Fibroblast of villous mesenchyme (primary cell): ENCODE measurements around the gene TNRC6C. TPM values are rescaled to one million over a fixed set of nuclear protein-coding genes. Genes with fewer than 3 reads are reported as not detected.
A peak's percentile ranks its signal among the peaks of the same experiment; 100 is the strongest.

Experiments
- DNase-seq: peaks from one replicate; pipeline ENCODE4 v3.0.0-alpha.2; 2010; ENCODE audit warnings: low read depth
- H3K4me3 ChIP-seq: 2 replicates; pipeline ENCODE4 v1.5.1; 2011; ENCODE audit warnings: low read depth, mild to moderate bottlenecking, low read length
- total RNA-seq: library from RNA; depleted of rRNA; stranded (reverse); fragments of >200 nt; gene quantifications from 2 replicates; pipeline ENCODE4 v1.2.3, GENCODE V29; 2012
- TF ChIP-seq, protein P1 (sequence below): IDR thresholded peaks from 2 replicates; pipeline ENCODE4 v1.5.1; 2012; ENCODE audit warnings: low read depth, mild to moderate bottlenecking, low read length; ENCODE audit not compliant: insufficient read depth

Gene TNRC6C
- total RNA-seq, 1 donor, result 4.3 TPM

GRCh38 chr17:78131172-78132083 is 172.9 kb downstream of the TNRC6C start:
- H3K4me3 ChIP-seq, result no peak overlapping the region
- TF ChIP-seq, protein P1, sequence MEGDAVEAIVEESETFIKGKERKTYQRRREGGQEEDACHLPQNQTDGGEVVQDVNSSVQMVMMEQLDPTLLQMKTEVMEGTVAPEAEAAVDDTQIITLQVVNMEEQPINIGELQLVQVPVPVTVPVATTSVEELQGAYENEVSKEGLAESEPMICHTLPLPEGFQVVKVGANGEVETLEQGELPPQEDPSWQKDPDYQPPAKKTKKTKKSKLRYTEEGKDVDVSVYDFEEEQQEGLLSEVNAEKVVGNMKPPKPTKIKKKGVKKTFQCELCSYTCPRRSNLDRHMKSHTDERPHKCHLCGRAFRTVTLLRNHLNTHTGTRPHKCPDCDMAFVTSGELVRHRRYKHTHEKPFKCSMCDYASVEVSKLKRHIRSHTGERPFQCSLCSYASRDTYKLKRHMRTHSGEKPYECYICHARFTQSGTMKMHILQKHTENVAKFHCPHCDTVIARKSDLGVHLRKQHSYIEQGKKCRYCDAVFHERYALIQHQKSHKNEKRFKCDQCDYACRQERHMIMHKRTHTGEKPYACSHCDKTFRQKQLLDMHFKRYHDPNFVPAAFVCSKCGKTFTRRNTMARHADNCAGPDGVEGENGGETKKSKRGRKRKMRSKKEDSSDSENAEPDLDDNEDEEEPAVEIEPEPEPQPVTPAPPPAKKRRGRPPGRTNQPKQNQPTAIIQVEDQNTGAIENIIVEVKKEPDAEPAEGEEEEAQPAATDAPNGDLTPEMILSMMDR, result no peak
- no peak for DNase-seq

- DNase-seq, result no peak
- no peak overlapping the region for H3K4me3 ChIP-seq
- TF ChIP-seq, protein P1, result no peak
Observed at GRCh38 chr17:78132084-78132676, 173.7 kb downstream of the TNRC6C start.

GRCh38 chr17:78132767-78133178 is 174.3 kb downstream of the TNRC6C start:
- DNase-seq, result no peak
- no peak overlapping the region for H3K4me3 ChIP-seq
- TF ChIP-seq, protein P1, result no peak

- TF ChIP-seq, protein P1, result no peak
- no peak overlapping the region for H3K4me3 ChIP-seq
- no peak for DNase-seq
Observed at GRCh38 chr17:78133179-78133951, 174.9 kb downstream of the TNRC6C start.

- DNase-seq, result peak; percentile 36
- H3K4me3 ChIP-seq, result no peak overlapping the region
- TF ChIP-seq, protein P1, result peak; percentile 42
Observed at GRCh38 chr17:78133971-78134898, 175.7 kb downstream of the TNRC6C start.

DNA sequence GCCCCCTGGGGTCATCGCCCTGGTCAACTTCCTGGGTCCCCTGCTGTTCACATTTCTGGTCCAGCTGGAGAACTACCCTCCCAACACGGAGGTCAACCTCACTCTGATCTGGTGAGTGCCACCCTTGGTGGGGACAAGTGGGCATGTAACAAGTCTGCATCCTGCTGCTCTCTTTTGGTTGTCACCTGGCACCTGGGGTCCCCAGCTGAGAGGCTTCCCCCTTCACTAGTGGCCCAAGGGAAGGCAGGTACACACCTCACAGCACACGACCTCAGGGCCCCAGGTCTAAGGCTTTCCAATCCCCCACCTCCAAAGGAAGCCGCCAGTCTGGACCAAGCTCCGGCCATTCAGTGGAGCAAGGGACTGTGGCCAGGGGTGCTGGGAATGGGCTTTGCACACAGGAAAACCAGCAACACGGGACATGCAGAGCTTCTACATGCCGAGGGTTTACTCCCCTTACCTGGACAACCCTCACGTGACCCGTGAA is 176.4 kb downstream of the TNRC6C start:
- H3K4me3 ChIP-seq, result no peak overlapping the region
- no peak for DNase-seq
- TF ChIP-seq, protein P1, result no peak
